Measurements from ENCODE around the gene CAMK4. TPM values are rescaled to one million over a fixed set of nuclear protein-coding genes. Genes with fewer than 3 reads are reported as not detected.

The CAMK4 gene
- 0.03 to 0.21 TPM (median 0.08 TPM) in 4 of 5 replicates, not detected in the other for total RNA-seq (2022; extraction: Qiagen RNA extraction)

DNA sequence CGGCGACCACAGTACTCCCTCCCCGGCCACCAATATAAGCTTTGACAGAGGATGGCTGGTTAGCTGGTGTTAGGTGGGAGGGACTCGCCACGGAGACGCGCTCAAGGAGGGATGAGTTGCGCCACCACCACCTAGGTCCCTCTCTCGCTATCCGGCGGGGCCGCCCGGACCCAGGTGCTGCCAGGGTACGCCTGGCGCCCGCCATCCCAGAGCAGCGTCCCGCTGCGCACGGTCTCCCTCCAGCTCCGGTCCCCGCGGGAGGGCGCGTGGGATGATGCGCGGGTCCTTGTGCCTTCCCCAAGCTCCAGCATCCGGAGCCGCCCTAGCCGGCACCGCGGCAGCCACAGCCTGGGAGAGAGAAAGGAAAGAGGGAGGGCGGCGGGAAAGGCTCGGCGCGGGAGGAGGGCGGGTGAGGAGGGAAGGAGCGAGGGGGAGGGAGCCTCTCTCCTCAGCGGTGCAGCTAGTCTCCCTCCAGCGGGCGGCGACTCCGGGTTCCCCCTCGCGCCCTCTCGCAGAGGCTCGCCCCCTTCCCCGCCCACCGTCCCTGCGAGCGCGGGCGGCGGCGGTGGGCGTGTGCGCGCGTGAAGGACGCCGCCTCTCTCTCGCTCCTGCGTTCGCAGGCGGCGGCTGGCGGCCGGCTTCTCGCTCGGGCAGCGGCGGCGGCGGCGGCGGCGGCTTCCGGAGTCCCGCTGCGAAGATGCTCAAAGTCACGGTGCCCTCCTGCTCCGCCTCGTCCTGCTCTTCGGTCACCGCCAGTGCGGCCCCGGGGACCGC is at the start of gene CAMK4:
CAMK4 (plus strand) TSS at position 598 of the 774 bp plus-strand sequence; CDS start at position 698, 100 bp downstream.

DNA sequence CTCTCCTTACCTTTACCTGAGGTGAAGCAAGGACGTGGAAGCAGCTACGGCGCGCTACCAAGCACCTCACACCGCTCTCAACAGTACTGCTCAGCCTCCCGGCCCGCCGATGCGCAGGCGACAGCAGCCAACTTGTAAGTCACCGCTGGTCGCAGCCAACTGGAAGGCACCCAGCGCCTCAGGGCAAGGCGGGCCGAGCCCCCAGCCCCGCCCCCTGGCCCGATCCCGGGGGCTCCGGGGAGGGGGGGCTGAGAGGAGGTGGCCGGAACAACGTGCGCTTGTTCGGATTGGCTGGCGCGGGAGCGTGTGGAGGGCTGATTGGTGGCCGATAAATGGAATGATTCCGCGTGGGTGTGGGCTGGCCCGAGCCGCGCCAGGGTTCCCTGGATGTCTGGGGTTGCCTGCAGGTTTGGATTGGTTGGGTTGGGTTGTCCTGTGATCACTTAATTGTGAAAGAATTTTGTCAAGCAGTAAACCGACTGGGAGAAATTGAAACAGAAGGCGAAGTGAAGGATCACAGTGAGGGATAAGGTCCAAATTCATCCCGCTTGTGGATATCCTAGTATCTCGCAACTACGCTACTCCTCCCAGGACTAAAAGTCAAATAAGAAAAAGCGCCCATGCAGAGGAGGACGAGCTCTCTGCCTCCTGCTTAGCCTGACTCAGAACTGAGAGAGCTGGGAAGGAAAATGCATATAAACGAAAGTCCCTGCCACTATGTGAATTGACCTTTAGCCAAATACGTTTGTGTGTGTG is 288.4 kb downstream of the CAMK4 start, which contains the start of gene STARD4:
STARD4 (minus strand) TSS at position 161 of the 756 bp plus-strand sequence. CDS start 5,102 bp downstream, outside the sequence.

Other genes with a start within 250 kb of the CAMK4 start
- not detected in 5 replicates for gene TSLP, start 152.7 kb upstream of the CAMK4 start, total RNA-seq (2022; extraction: Qiagen RNA extraction)
- gene WDR36, start 132.0 kb upstream of the CAMK4 start, total RNA-seq (2022; extraction: Qiagen RNA extraction) = 13.2 to 22.3 TPM (median 19.0 TPM) in 5 replicates